Fibroblast of mammary gland (primary cell): ENCODE data around the gene BMS1.
"Not testable (repeated sequence)": the region's sequence is repeated elsewhere in the genome, so short reads cannot be mapped to it uniquely, and the experiment has no call there.

ENCODE experiments used
- DNase-seq: peaks from one replicate; pipeline ENCODE4 v3.0.0-alpha.2; 2010; ENCODE audit warnings: low read depth
- H3K4me3 ChIP-seq: 2 replicates; pipeline ENCODE4 v1.5.1; 2011; ENCODE audit warnings: low read depth, mild to moderate bottlenecking, low read length, moderate library complexity; ENCODE audit not compliant: control insufficient read depth
- CTCF ChIP-seq: conservative IDR thresholded peaks from 2 replicates; pipeline ENCODE4 v1.5.1; 2011; ENCODE audit warnings: low read depth, low read length, inconsistent platforms; ENCODE audit not compliant: control insufficient read depth, insufficient read depth

BMS1 gene, protein sequence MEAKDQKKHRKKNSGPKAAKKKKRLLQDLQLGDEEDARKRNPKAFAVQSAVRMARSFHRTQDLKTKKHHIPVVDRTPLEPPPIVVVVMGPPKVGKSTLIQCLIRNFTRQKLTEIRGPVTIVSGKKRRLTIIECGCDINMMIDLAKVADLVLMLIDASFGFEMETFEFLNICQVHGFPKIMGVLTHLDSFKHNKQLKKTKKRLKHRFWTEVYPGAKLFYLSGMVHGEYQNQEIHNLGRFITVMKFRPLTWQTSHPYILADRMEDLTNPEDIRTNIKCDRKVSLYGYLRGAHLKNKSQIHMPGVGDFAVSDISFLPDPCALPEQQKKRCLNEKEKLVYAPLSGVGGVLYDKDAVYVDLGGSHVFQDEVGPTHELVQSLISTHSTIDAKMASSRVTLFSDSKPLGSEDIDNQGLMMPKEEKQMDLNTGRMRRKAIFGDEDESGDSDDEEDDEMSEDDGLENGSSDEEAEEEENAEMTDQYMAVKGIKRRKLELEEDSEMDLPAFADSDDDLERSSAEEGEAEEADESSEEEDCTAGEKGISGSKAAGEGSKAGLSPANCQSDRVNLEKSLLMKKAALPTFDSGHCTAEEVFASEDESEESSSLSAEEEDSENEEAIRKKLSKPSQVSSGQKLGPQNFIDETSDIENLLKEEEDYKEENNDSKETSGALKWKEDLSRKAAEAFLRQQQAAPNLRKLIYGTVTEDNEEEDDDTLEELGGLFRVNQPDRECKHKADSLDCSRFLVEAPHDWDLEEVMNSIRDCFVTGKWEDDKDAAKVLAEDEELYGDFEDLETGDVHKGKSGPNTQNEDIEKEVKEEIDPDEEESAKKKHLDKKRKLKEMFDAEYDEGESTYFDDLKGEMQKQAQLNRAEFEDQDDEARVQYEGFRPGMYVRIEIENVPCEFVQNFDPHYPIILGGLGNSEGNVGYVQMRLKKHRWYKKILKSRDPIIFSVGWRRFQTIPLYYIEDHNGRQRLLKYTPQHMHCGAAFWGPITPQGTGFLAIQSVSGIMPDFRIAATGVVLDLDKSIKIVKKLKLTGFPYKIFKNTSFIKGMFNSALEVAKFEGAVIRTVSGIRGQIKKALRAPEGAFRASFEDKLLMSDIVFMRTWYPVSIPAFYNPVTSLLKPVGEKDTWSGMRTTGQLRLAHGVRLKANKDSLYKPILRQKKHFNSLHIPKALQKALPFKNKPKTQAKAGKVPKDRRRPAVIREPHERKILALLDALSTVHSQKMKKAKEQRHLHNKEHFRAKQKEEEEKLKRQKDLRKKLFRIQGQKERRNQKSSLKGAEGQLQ

DNA sequence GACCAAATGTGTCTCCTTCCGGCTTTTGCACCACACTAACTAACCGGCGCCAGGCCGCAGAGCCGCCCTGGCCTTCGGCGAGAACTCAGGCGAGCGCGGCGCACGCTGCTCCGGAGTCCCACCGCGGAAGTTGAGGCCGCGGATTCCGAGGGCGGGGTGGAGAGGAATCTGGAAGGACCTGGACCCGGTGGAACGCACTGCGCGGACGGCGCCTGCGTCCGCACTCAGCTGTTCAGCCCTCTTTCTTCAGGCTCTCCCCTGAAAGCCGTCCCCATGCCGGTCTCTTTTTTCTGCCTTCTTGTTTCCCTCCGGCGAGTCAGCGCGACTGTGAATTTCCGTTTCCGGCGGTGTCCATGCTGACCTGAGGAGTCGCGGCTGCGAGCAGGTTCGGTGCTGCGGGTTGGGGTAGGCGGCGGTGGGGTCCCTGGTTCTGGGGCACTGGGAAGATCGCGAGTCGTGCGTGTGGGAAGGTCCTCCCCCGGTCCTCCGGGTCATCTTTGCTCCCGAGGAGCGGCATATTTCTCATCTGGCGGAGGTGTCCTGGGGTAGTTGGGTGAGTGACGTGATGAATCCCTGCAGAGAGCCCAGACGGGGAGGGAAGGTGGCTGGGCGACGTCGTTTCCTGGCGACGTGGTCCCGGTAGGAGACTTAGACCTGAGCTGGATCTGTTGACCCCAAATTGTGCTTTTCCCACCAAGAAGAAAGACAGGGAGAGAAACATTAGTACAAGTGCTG is at the start of gene BMS1:
Gene BMS1, plus strand, starts transcription at position 350 of the 735 bp plus-strand sequence. CDS start 1,600 bp downstream, outside the sequence.
- peak; percentile 93 for DNase-seq
- H3K4me3 ChIP-seq, result peak within 1 kb of the TSS; percentile 92
- no peak for TF ChIP-seq CTCF

DNA sequence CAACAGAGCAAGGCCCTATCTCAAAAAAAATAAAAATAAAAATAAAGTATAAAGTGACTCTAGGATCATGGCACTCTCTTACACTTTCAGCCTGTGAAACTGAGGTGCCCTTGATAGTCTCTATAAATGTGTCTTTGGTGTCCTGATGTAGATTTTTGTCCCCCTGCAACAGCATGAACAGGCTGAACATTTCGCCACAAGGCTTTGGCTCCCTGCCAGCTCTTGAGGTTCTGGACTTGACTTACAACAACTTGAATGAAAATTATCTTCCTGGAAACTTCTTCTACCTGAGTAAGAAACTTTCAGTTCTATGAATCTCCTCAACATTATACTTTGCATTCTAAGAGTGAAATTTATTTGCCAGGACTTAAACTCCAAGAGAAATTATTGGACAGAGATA is 48.1 kb upstream of the BMS1 start:
- no peak overlapping the region for H3K4me3 ChIP-seq
- no peak for DNase-seq
- no peak for TF ChIP-seq CTCF

DNA sequence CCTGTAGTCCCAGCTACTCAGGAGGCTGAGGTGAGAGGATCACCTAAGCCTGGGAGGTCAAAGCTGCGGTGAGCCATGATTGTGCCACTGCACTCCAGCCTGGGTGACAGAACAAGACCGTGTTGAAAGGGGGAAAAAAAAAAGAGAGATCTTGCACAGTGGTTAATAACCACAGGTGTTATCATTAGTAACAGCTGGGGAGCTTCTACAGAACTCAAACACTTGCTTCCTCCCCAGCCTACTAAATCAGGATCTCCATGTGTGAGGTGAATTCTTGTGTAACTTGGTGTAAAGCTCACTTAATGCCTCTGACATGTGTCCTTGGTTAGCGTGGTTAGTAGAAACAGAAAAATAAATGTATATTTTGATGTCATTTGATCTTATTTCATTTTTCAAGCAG is 43.9 kb upstream of the BMS1 start:
- no peak overlapping the region for H3K4me3 ChIP-seq
- no peak for TF ChIP-seq CTCF
- DNase-seq, result no peak

DNA sequence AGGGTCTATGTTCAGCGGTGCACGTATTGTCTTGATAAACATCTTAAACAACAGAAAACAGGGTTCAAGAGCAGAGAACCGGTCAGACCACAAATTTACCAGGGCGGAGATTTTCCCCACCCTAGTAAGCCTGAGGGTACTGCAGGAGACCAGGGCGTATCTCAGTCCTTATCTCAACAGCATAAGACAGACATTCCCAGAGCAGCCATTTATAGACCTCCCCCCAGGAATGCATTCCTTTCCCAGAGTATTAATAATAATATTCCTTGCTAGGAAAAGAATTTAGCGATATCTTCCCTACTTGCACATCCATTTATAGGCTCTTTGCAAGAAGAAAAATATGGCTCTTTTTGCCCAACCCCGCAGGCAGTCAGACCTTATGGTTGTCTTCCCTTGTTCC is 41.1 kb upstream of the BMS1 start:
- DNase-seq, H3K4me3 ChIP-seq: not testable (repeated sequence)

DNA sequence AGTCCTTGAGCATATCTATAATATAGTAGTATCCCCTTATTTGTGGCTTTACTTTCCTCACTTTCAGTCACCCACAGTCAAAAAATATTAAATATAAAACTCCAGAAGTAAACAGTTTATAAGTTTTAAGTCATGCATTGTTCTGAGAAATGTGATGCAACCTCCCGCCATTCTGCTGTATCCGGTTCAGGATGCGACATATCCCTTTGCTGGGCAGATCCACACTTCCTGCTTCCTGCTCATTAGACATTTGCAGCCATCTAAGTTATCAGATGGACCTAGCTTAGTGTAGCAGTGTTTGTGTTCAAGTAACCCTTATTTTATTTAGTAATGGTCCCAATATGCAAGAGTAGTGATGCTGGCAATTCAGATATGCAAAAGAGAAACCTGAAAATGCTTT is 38.9 kb upstream of the BMS1 start:
- no peak overlapping the region for H3K4me3 ChIP-seq
- DNase-seq, result no peak
- no peak for TF ChIP-seq CTCF

- DNase-seq, result no peak
- no peak overlapping the region for H3K4me3 ChIP-seq
- no peak for TF ChIP-seq CTCF
These were observed 38.4 kb upstream of the BMS1 start for GRCh38 chr10:42744134-42744701.
